ENCODE measurements around the gene GSN. TPM values are rescaled to one million over a fixed set of nuclear protein-coding genes. Genes with fewer than 3 reads are reported as not detected.

Gene GSN
- total and polyA plus RNA-seq, 8 donors, result 215 to 909 (median 531) TPM

GRCh38 chr9:121354141-121354540 lies 86.2 kb downstream of the GSN start:
- WGBS, 5 donors, result 15 to 35% (median 25%) methylated on average over 5 of the region's 5 CpGs
- peak in 1 of 2 donors; percentile 57 for DNase-seq
- Histone ChIP-seq H3K4me1 (peaks cover 62 to 100% (median 86%) of the 10 kb centered on the region in 4 donors), H3K9me3 (no peaks in the 10 kb centered on the region), H3K4me3 (no peak overlapping the region), H3K27ac (peak overlapping the region; percentile 65 to 85 (median 77)), H3K27me3 (no peaks in the 10 kb centered on the region), H3K36me3 (peaks cover 0 to 45% (median 38%) of the 10 kb centered on the region in 4 donors)
- intact Hi-C loops (cut with DNase I; ENCODE audit: low total_unique reads), result no loop called here
- TF ChIP-seq POLR2AphosphoS5 (IDR thresholded peaks at IDR 0.05) (peak; percentile 12 to 54 (median 43)), POLR2A (IDR thresholded peaks at IDR 0.05) (no peak), CTCF (IDR thresholded peaks at IDR 0.05) (no peak), EP300 (IDR thresholded peaks at IDR 0.05) (no peak)

GRCh38 chr9:121354762-121355161 lies 86.8 kb downstream of the GSN start:
- H3K36me3 ChIP-seq, result peaks cover 0 to 40% (median 34%) of the 10 kb centered on the region in 4 donors
- no peak for DNase-seq
- no peaks in the 10 kb centered on the region for H3K9me3 ChIP-seq
- WGBS, 5 donors, result 67 to 77% (median 73%) methylated on average over 5 of the region's 5 CpGs
- intact Hi-C loops (cut with DNase I; ENCODE audit: low total_unique reads), result no loop called here
- H3K27me3 ChIP-seq, result no peaks in the 10 kb centered on the region
- no peak overlapping the region for H3K4me3 ChIP-seq
- no peak for TF ChIP-seq CTCF (IDR thresholded peaks at IDR 0.05)
- no peak for TF ChIP-seq POLR2AphosphoS5 (IDR thresholded peaks at IDR 0.05)
- no peak for TF ChIP-seq EP300 (IDR thresholded peaks at IDR 0.05)
- no peak for TF ChIP-seq POLR2A (IDR thresholded peaks at IDR 0.05)
- H3K27ac ChIP-seq, result peak overlapping the region; percentile 5 to 85 (median 77)
- H3K4me1 ChIP-seq, result peaks cover 65 to 100% (median 88%) of the 10 kb centered on the region in 4 donors

GRCh38 chr9:121357011-121357410 lies 89.0 kb downstream of the GSN start:
- 62 to 83% (median 80%) methylated on average over 3 of the region's 3 CpGs for WGBS, 5 donors
- intact Hi-C loops (cut with DNase I; ENCODE audit: low total_unique reads), result no loop called here

GRCh38 chr9:121358751-121359150 lies 90.8 kb downstream of the GSN start:
- Histone ChIP-seq H3K27me3 (no peaks in the 10 kb centered on the region), H3K27ac (peak overlapping the region in 4 of 5 donors; percentile 71 to 95 (median 88)), H3K4me3 (no peak overlapping the region), H3K9me3 (no peaks in the 10 kb centered on the region), H3K4me1 (peaks cover 45 to 98% (median 74%) of the 10 kb centered on the region in 4 donors), H3K36me3 (peaks cover 0 to 21% (median 10%) of the 10 kb centered on the region in 4 donors)
- no peak for DNase-seq
- 56 to 77% (median 68%) methylated on average over 3 of the region's 3 CpGs for WGBS, 5 donors
- intact Hi-C loops (cut with DNase I; ENCODE audit: low total_unique reads), result no loop called here
- TF ChIP-seq EP300 (IDR thresholded peaks at IDR 0.05), result no peak
- no peak for TF ChIP-seq POLR2A (IDR thresholded peaks at IDR 0.05)
- TF ChIP-seq POLR2AphosphoS5 (IDR thresholded peaks at IDR 0.05), result no peak
- no peak for TF ChIP-seq CTCF (IDR thresholded peaks at IDR 0.05)

More at GRCh38 chr9:121357011-121357410, 89.0 kb downstream of the GSN start:
- Histone ChIP-seq H3K4me3 (no peak overlapping the region), H3K36me3 (peaks cover 0 to 39% (median 27%) of the 10 kb centered on the region in 4 donors), H3K9me3 (no peaks in the 10 kb centered on the region), H3K27me3 (no peaks in the 10 kb centered on the region), H3K27ac (peak overlapping the region in 4 of 5 donors; percentile 71 to 93 (median 80)), H3K4me1 (peaks cover 53 to 100% (median 78%) of the 10 kb centered on the region in 4 donors)
- no peak for TF ChIP-seq EP300 (IDR thresholded peaks at IDR 0.05)
- no peak for TF ChIP-seq POLR2A (IDR thresholded peaks at IDR 0.05)
- no peak for TF ChIP-seq CTCF (IDR thresholded peaks at IDR 0.05)
- TF ChIP-seq POLR2AphosphoS5 (IDR thresholded peaks at IDR 0.05), result no peak
- DNase-seq, result no peak
